Measurements from ENCODE around the gene ZNF223. TPM values are rescaled to one million over a fixed set of nuclear protein-coding genes. Genes with fewer than 3 reads are reported as not detected.

Gene ZNF223
- total and polyA plus RNA-seq, 9 of the 15 experiments (the other 6 are each of a cell fraction or from before 2014, with no cell fraction given), result 0.21 to 1.8 (median 0.71) TPM

DNA sequence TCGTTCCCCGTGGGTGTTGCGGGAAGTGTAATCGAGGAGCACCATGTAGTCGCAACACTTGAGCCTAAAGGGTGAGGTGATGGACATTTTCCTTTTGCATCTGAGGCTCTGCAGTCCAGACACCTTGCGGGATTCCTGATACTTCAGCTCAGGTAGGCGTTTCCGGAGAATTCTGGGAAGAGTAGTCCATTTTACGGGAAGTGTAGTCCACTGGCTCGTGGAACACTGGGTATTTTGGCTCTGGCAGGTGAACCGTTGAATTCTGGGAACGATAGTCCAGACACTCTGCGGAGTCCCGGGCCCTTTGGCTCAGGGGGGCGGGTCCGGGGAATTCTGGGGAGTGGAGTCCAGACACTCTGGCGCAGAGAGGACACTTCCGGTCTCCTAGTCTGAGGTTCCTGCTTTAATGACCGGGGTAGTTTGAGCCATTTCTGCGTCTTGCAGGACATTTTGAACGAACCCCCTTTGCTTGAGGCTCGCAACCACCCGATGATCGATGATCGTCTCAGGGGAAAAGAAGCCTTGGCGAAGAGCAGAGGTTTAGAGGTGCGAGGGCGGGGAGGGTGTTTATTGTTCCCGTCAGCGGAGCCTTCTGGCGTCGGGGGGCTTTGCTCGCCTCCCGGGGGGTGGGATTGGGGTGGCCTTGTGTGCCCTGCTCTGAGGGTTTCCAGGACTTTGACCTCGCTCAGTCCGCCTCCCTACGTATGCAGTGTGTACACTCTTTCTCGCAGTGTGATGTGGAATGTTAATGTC is at the start of gene ZNF223 (continued):
- TF ChIP-seq MAFF (IDR thresholded peaks at IDR 0.05; ENCODE audit: low read length) (no peak), ZNF75A (CRISPR knock-in tag; IDR thresholded peaks at IDR 0.05) (no peak), TAF7 (tag; IDR thresholded peaks at IDR 0.05) (peak; percentile 60; the same call in 1 of the 2 replicates), TEAD1 (CRISPR knock-in tag; IDR thresholded peaks at IDR 0.05) (0 out of 4 replicates have a peak, but pooled peaks of 1 of the 2 experiments have one; percentile 44), CREM (IDR thresholded peaks at IDR 0.05; ENCODE audit: low read depth) (peak; percentile 64; the same call in 1 of the 2 replicates), ZNF518B (CRISPR knock-in tag; IDR thresholded peaks at IDR 0.05) (no peak), ZNF134 (CRISPR knock-in tag; conservative IDR thresholded peaks at IDR 0.05) (no peak), SMC3 (conservative IDR thresholded peaks at IDR 0.05; ENCODE audit: insufficient read depth, low read depth, low read length) (no peak), ZNF584 (CRISPR knock-in tag; IDR thresholded peaks at IDR 0.05; ENCODE audit: low read depth) (peak; percentile 53; the same call in 1 of the 2 replicates), SMAD4 (CRISPR knock-in tag; conservative IDR thresholded peaks at IDR 0.05) (peak; percentile 45; the same call in 1 of the 2 replicates), RUNX1 (IDR thresholded peaks at IDR 0.05; ENCODE audit: low read depth) (no peak), CC2D1A (IDR thresholded peaks at IDR 0.05) (no peak), NR2C2 (CRISPR knock-in tag; IDR thresholded peaks at IDR 0.05) (no peak), NR2C2 (tag; IDR thresholded peaks at IDR 0.05) (peak; percentile 95), ZFP1 (CRISPR knock-in tag; IDR thresholded peaks at IDR 0.05) (no peak), PML (IDR thresholded peaks at IDR 0.05; ENCODE audit: low read length) (no peak), CTBP1 (IDR thresholded peaks at IDR 0.05; ENCODE audit: borderline replicate concordance) (0 out of 2 replicates have a peak, but pooled peaks have one; percentile 60), DIDO1 (tag; IDR thresholded peaks at IDR 0.05; ENCODE audit: low read depth) (peak; percentile 5; the same call in 1 of the 2 replicates), ZNF212 (CRISPR knock-in tag; IDR thresholded peaks at IDR 0.05) (no peak), KLF1 (tag; IDR thresholded peaks at IDR 0.05) (no peak), ELK1 (CRISPR knock-in tag; IDR thresholded peaks at IDR 0.05) (no peak), ZNF347 (CRISPR knock-in tag; IDR thresholded peaks at IDR 0.05; ENCODE audit: low read depth) (no peak), NFRKB (IDR thresholded peaks at IDR 0.05; ENCODE audit: low read depth) (no peak)
- TF ChIP-seq, protein P1, sequence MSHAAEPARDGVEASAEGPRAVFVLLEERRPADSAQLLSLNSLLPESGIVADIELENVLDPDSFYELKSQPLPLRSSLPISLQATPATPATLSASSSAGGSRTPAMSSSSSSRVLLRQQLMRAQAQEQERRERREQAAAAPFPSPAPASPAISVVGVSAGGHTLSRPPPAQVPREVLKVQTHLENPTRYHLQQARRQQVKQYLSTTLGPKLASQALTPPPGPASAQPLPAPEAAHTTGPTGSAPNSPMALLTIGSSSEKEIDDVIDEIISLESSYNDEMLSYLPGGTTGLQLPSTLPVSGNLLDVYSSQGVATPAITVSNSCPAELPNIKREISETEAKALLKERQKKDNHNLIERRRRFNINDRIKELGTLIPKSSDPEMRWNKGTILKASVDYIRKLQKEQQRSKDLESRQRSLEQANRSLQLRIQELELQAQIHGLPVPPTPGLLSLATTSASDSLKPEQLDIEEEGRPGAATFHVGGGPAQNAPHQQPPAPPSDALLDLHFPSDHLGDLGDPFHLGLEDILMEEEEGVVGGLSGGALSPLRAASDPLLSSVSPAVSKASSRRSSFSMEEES (CRISPR knock-in tag; IDR thresholded peaks at IDR 0.05), result no peak
